CD4-positive, alpha-beta T cell (primary cell): ENCODE results near the gene SLC35B1. TPM values are rescaled to one million over a fixed set of nuclear protein-coding genes. Genes with fewer than 3 reads are reported as not detected.

ENCODE experiments used
- ATAC-seq: fragments of 200-7000 bp; cut with Tn5 transposase; one replicate; pipeline ENCODE4 v1.10.0; 2022; ENCODE audit warnings: mild to moderate bottlenecking; ENCODE audit not compliant: poor library complexity
- CTCF ChIA-PET: fragments of 350-600 bp; sonication (Branson Sonifier 250); formaldehyde crosslinking; loops from one replicate; lab custom pipeline; 2021; ENCODE audit warnings: antibody characterized with exemption, inconsistent platforms; lab: Charles Lee
- POLR2A ChIA-PET: fragments of 350-600 bp; sonication (Branson Sonifier 250); formaldehyde crosslinking; loops from one replicate; lab custom pipeline; 2021; ENCODE audit warnings: antibody characterized with exemption, inconsistent platforms; lab: Charles Lee
- DNase-seq, 14 experiments: peaks; one replicate each; pipeline ENCODE4 v3.0.0-alpha.2; 2013 to 2020; ENCODE audit warnings: mixed read lengths in 2 of 14
- H3K27ac ChIP-seq, 2 donors: one replicate each; pipeline versions ENCODE4 v1.5.1 to v1.7.0; 2013; ENCODE audit warnings: low read length in 2 of 2, low read depth in 1 of 2, mild to moderate bottlenecking in 1 of 2
- H3K27me3 ChIP-seq, 2 experiments: 1 replicate in 1 of 2; 2 replicates in 1 of 2; pipeline versions ENCODE4 v1.6.1 to v1.7.0; 2013; ENCODE audit warnings: low read length in 2 of 2, control low read depth in 1 of 2, mild to moderate bottlenecking in 1 of 2, moderate library complexity in 1 of 2; ENCODE audit not compliant: insufficient read depth in 2 of 2, control insufficient read depth in 1 of 2
- H3K36me3 ChIP-seq: one replicate; pipeline ENCODE4 v1.6.1; 2013; ENCODE audit warnings: low read length, control low read depth; ENCODE audit not compliant: insufficient read depth
- H3K4me1 ChIP-seq: one replicate; pipeline ENCODE4 v1.6.1; 2013; ENCODE audit warnings: low read length, control low read depth; ENCODE audit not compliant: insufficient read depth
- H3K4me3 ChIP-seq: one replicate; pipeline ENCODE4 v1.5.1; 2013; ENCODE audit warnings: mild to moderate bottlenecking, low read length, moderate library complexity
- H3K9me3 ChIP-seq, 2 experiments: 1 replicate in 1 of 2; 2 replicates in 1 of 2; pipeline versions ENCODE4 v1.6.1 to v1.7.0; 2013; ENCODE audit warnings: low read length in 2 of 2, mild to moderate bottlenecking in 2 of 2, control low read depth in 1 of 2, moderate library complexity in 1 of 2; ENCODE audit not compliant: control insufficient read depth in 1 of 2, insufficient read depth in 1 of 2
- H3K27ac Mint-ChIP-seq: one replicate; pipeline ENCODE4 v1.8.0; 2020; ENCODE audit warnings: mixed read lengths
- H3K27me3 Mint-ChIP-seq: one replicate; pipeline ENCODE4 v1.8.0; 2021; ENCODE audit warnings: mixed read lengths
- H3K36me3 Mint-ChIP-seq: one replicate; pipeline ENCODE4 v1.8.0; 2021; ENCODE audit warnings: low read depth, mixed read lengths
- H3K4me1 Mint-ChIP-seq: one replicate; pipeline ENCODE4 v1.8.0; 2021; ENCODE audit warnings: low read depth, mixed read lengths
- H3K4me3 Mint-ChIP-seq: one replicate; pipeline ENCODE4 v1.8.0; 2020; ENCODE audit warnings: mild to moderate bottlenecking, mixed read lengths
- H3K9me3 Mint-ChIP-seq: one replicate; pipeline ENCODE4 v1.8.0; 2020; ENCODE audit warnings: mixed read lengths
- CTCF ChIP-seq: fragments of 200-600 bp; IDR thresholded peaks from one replicate; pipeline ENCODE4 v1.8.0; 2022; ENCODE audit warnings: antibody characterized with exemption, mild to moderate bottlenecking
- intact Hi-C, 2 experiments: fragments of 100-400 bp; cut with DNase I in 1 of 2; cut with micrococcal nuclease in 1 of 2; formaldehyde crosslinking; loops; one replicate each; pipeline versions ENCODE4 v1.15.1 to v1.9.0; 2023 to 2025; cut with DNase I, micrococcal nuclease
- total RNA-seq, 174 experiments: library from RNA in 2 of 174; stranded (reverse) in 2 of 174; gene quantifications; one replicate each; pipeline ENCODE4 v1.2.3 and lab custom pipeline; 2021 to 2026

SLC35B1 gene
- total RNA-seq, 2 experiments from 2014 or later, result 44.0 to 46.8 TPM

GRCh38 chr17:49716668-49717364, 9.1 kb upstream of the SLC35B1 start:
- peaks cover 88% of the 10 kb centered on the region for H3K36me3 ChIP-seq
- ChIA-PET POLR2A (interaction anchor here (1.2 to 3.2 kb wide), 6 partner anchors 9 to 72 kb away, joined by 7 to 25 read pairs (median 14); partner anchors contain the start of genes FAM117A, KAT7 and SLC35B1), CTCF (interaction anchor here (0.8 to 2.6 kb wide), 3 partner anchors 9 to 31 kb away, joined by 3 to 10 read pairs (median 6); partner anchors contain the start of gene SLC35B1)
- Mint-ChIP-seq H3K27ac (peak overlapping the region; percentile 80), H3K9me3 (no peaks in the 10 kb centered on the region), H3K4me1 (peaks cover 34% of the 10 kb centered on the region), H3K36me3 (peaks cover 92% of the 10 kb centered on the region), H3K4me3 (no peak overlapping the region), H3K27me3 (no peaks in the 10 kb centered on the region)
- no peaks in the 10 kb centered on the region for H3K27me3 ChIP-seq
- no peak for DNase-seq
- H3K9me3 ChIP-seq, result no peaks in the 10 kb centered on the region
- no peak overlapping the region for H3K4me3 ChIP-seq
- intact Hi-C loops, result loop anchor here (2.0 kb wide), 2 partner anchors 22 to 46 kb away; no protein-coding TSS in a partner anchor
- ATAC-seq, result no peak
- TF ChIP-seq CTCF, result no peak
- peaks cover 49% of the 10 kb centered on the region for H3K4me1 ChIP-seq
- H3K27ac ChIP-seq, result peak overlapping the region; percentile 62 to 86

GRCh38 chr17:49715717-49716279, 8.0 kb upstream of the SLC35B1 start:
- Histone ChIP-seq H3K36me3 (peaks cover 88% of the 10 kb centered on the region), H3K27me3 (no peaks in the 10 kb centered on the region), H3K4me3 (no peak overlapping the region), H3K4me1 (peaks cover 49% of the 10 kb centered on the region), H3K9me3 (no peaks in the 10 kb centered on the region), H3K27ac (peak overlapping the region; percentile 62 to 86)
- no peaks in the 10 kb centered on the region for H3K27me3 Mint-ChIP-seq
- ATAC-seq (peak; percentile 72), DNase-seq (peak in 7 of 14 experiments; percentile 20 to 85 (median 39))
- peak overlapping the region; percentile 80 for H3K27ac Mint-ChIP-seq
- POLR2A ChIA-PET, result interaction anchor here (1.0 to 3.2 kb wide), 7 partner anchors 8 to 73 kb away, joined by 6 to 25 read pairs (median 13); partner anchors contain the start of genes FAM117A, KAT7 and SLC35B1
- peaks cover 94% of the 10 kb centered on the region for H3K36me3 Mint-ChIP-seq
- CTCF ChIA-PET, result interaction anchor here (0.5 to 2.6 kb wide), 9 partner anchors 8 to 1992 kb away, joined by 3 to 10 read pairs (median 3); partner anchors contain the start of genes FAM117A and SLC35B1
- no peak for TF ChIP-seq CTCF
- H3K9me3 Mint-ChIP-seq, result no peaks in the 10 kb centered on the region
- H3K4me1 Mint-ChIP-seq, result peaks cover 34% of the 10 kb centered on the region
- intact Hi-C loops, result loop anchor here (2.0 kb wide), 2 partner anchors 23 to 47 kb away; no protein-coding TSS in a partner anchor
- H3K4me3 Mint-ChIP-seq, result peak overlapping the region; percentile 58

- Histone ChIP-seq H3K36me3 (peaks cover 86% of the 10 kb centered on the region), H3K4me1 (peaks cover 49% of the 10 kb centered on the region), H3K4me3 (no peak overlapping the region), H3K27me3 (no peaks in the 10 kb centered on the region), H3K9me3 (no peaks in the 10 kb centered on the region), H3K27ac (peak overlapping the region; percentile 62 to 86)
- ChIA-PET POLR2A (interaction anchor here (0.7 to 3.2 kb wide), 7 partner anchors 13 to 73 kb away, joined by 3 to 25 read pairs (median 13); partner anchors contain the start of genes FAM117A and KAT7), CTCF (interaction anchor here (1.1 to 2.6 kb wide), 5 partner anchors 7 to 73 kb away, joined by 3 to 10 read pairs (median 4); partner anchors contain the start of gene SLC35B1)
- DNase-seq (peak in 6 of 14 experiments; percentile 16 to 79 (median 60)), ATAC-seq (peak; percentile 45)
- H3K4me3 Mint-ChIP-seq, result peak overlapping the region; percentile 1
- peak overlapping the region; percentile 80 for H3K27ac Mint-ChIP-seq
- no peak for TF ChIP-seq CTCF
- intact Hi-C loops, result no loop called here
- H3K9me3 Mint-ChIP-seq, result no peaks in the 10 kb centered on the region
- H3K4me1 Mint-ChIP-seq, result peaks cover 34% of the 10 kb centered on the region
- no peaks in the 10 kb centered on the region for H3K27me3 Mint-ChIP-seq
- H3K36me3 Mint-ChIP-seq, result peaks cover 94% of the 10 kb centered on the region
Measured at GRCh38 chr17:49715216-49715615, 7.5 kb upstream of the SLC35B1 start.
